A673 (cell line): ENCODE data around the gene XPA.

ENCODE experiments used
- CTCF ChIP-seq: fragments of 300-800, 200-600 bp; sonication (generic); conservative IDR thresholded peaks from 2 replicates; pipeline ENCODE4 v1.5.1; 2017; ENCODE audit warnings: low read depth, mild to moderate bottlenecking, antibody characterized with exemption, low read length, moderate library complexity, mixed read lengths
- EZH2 ChIP-seq: fragments of 200-600 bp; sonication (generic); IDR thresholded peaks from 2 replicates; pipeline ENCODE4 v1.6.1; 2017; ENCODE audit warnings: borderline replicate concordance, low read depth, mild to moderate bottlenecking, mixed read lengths, antibody characterized with exemption, low read length; ENCODE audit not compliant: poor library complexity, severe bottlenecking

GRCh38 chr9:97711223-97711626 lies 14.1 kb upstream of the XPA start:
- no peak for TF ChIP-seq CTCF
- TF ChIP-seq EZH2, result no peak
